ENCODE measurements around the gene CPT1B.

DNA sequence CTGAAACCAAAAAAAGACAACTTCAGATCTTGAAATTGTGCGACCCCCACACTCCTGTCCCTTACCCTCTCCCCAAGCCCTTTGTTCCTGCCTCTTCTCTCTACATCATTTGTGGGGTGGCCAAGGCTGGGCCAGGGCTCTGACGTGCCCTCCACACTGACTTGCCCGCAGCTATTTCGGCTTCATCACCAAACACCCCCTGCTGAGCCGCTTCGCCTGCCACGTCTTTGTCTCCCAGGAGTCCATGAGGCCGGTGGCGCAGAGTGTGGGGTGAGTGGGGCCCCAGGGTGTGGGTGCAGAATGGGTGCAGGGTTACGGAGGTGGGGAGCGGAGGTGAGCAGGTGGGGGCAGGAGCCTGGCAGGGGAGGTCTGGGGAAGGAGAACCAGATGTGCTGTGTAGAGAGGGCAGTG lies 31.8 kb upstream of the CPT1B start:
- no peak for TF ChIP-seq POLR2A (IDR thresholded peaks at IDR 0.05; ENCODE audit: low read length)
- no peak for TF ChIP-seq GATA1 (IDR thresholded peaks at IDR 0.05; ENCODE audit: low read depth, low read length)
